Globus pallidus (tissue), 1 donor: ENCODE data around the gene SREK1.
A peak's percentile ranks its signal among the peaks of the same experiment; 100 is the strongest.
"Not testable (repeated sequence)": the region's sequence is repeated elsewhere in the genome, so short reads cannot be mapped to it uniquely, and the experiment has no call there.

Experiments
- DNase-seq: peaks from one replicate; pipeline ENCODE4 v3.0.0-alpha.2; 2015; ENCODE audit warnings: low spot score

Gene SREK1

GRCh38 chr5:66168226-66168625 is 24.1 kb downstream of the SREK1 start:
- no peak for DNase-seq

- DNase-seq: no peak
These were observed 25.4 kb downstream of the SREK1 start for GRCh38 chr5:66169534-66169933.

GRCh38 chr5:66170195-66170919 is 26.3 kb downstream of the SREK1 start:
- DNase-seq: no peak

GRCh38 chr5:66171349-66172344 is 27.5 kb downstream of the SREK1 start:
- peak; percentile 41 for DNase-seq

GRCh38 chr5:66174338-66174737 is 30.2 kb downstream of the SREK1 start:
- peak; percentile 61 for DNase-seq

GRCh38 chr5:66178799-66179198 is 34.7 kb downstream of the SREK1 start:
- peak; percentile 53 for DNase-seq

- peak; percentile 69 for DNase-seq
These were observed 35.4 kb downstream of the SREK1 start for GRCh38 chr5:66179297-66180051.

- DNase-seq: no peak
These were observed 36.4 kb downstream of the SREK1 start for GRCh38 chr5:66180282-66181155.

- no peak for DNase-seq
These were observed 42.0 kb downstream of the SREK1 start for GRCh38 chr5:66186108-66186507.

- no peak for DNase-seq
These were observed 49.3 kb downstream of the SREK1 start for GRCh38 chr5:66193419-66193818.

GRCh38 chr5:66197764-66198405 is 53.8 kb downstream of the SREK1 start:
- DNase-seq: no peak

- DNase-seq: no peak
These were observed 54.7 kb downstream of the SREK1 start for GRCh38 chr5:66198837-66199236.

- no peak for DNase-seq
These were observed 59.4 kb downstream of the SREK1 start for GRCh38 chr5:66203531-66203930.

GRCh38 chr5:66206465-66206864 is 62.4 kb downstream of the SREK1 start:
- DNase-seq: no peak

- no peak for DNase-seq
These were observed 63.9 kb downstream of the SREK1 start for GRCh38 chr5:66207800-66208561.

GRCh38 chr5:66209350-66209749 is 65.2 kb downstream of the SREK1 start:
- no peak for DNase-seq

GRCh38 chr5:66209794-66210193 is 65.7 kb downstream of the SREK1 start:
- DNase-seq: no peak

GRCh38 chr5:66213533-66213932 is 69.4 kb downstream of the SREK1 start:
- DNase-seq: no peak

- no peak for DNase-seq
These were observed 78.4 kb downstream of the SREK1 start for GRCh38 chr5:66222455-66222854.

- DNase-seq: not testable (repeated sequence)
These were observed 78.8 kb downstream of the SREK1 start for GRCh38 chr5:66222896-66223295.
